Colonic mucosa (tissue), 4 donors: Measurements from ENCODE around the gene SCN7A. TPM values are rescaled to one million over a fixed set of nuclear protein-coding genes. Genes with fewer than 3 reads are reported as not detected.

Experiments
- DNase-seq: peaks from one replicate; pipeline ENCODE4 v3.0.0-alpha.2; 2020
- H3K27ac ChIP-seq: fragments of 200-600 bp; one replicate; pipeline ENCODE4 v1.8.0; 2021
- H3K27me3 ChIP-seq: fragments of 200-600 bp; one replicate; pipeline ENCODE4 v1.8.0; 2021
- H3K36me3 ChIP-seq: fragments of 200-600 bp; one replicate; pipeline ENCODE4 v1.8.0; 2021
- H3K4me1 ChIP-seq: fragments of 200-600 bp; one replicate; pipeline ENCODE4 v1.8.0; 2021; ENCODE audit warnings: mild to moderate bottlenecking
- H3K4me3 ChIP-seq: fragments of 200-600 bp; one replicate; pipeline ENCODE4 v1.8.0; 2021
- H3K9ac ChIP-seq, 2 donors: one replicate each; pipeline ENCODE4 v1.7.0; 2013; ENCODE audit warnings: control low read depth in 2 of 2, low read depth in 2 of 2, low read length in 2 of 2
- H3K9me3 ChIP-seq: fragments of 200-600 bp; one replicate; pipeline ENCODE4 v1.8.0; 2021
- intact Hi-C: fragments of 100-400 bp; cut with DNase I; formaldehyde crosslinking; loops from one replicate; pipeline ENCODE4 v1.14.1; 2022
- total RNA-seq, 2 donors: library from RNA; stranded (reverse); fragmentation: NEBNext Ultra II Directional in 1 of 2; extraction: Animal tissue kit (Norgen Biotek cat#: 25700) in 1 of 2; gene quantifications; one replicate each; pipeline ENCODE4 v1.2.1, GENCODE V29; 2021
- TF ChIP-seq, protein P1 (sequence below): fragments of 200-600 bp; IDR thresholded peaks from one replicate; pipeline ENCODE4 v1.8.0; 2022; ENCODE audit warnings: antibody characterized with exemption, mild to moderate bottlenecking
- donor health status: healthy.
- donor health status: DM: no; HTN: no; CAD: no.
- donor health status: DM: no; HTN: no; CAD: no.

The SCN7A gene
- total RNA-seq, 2 donors from 2014 or later, result 1.2 to 6.7 TPM

DNA sequence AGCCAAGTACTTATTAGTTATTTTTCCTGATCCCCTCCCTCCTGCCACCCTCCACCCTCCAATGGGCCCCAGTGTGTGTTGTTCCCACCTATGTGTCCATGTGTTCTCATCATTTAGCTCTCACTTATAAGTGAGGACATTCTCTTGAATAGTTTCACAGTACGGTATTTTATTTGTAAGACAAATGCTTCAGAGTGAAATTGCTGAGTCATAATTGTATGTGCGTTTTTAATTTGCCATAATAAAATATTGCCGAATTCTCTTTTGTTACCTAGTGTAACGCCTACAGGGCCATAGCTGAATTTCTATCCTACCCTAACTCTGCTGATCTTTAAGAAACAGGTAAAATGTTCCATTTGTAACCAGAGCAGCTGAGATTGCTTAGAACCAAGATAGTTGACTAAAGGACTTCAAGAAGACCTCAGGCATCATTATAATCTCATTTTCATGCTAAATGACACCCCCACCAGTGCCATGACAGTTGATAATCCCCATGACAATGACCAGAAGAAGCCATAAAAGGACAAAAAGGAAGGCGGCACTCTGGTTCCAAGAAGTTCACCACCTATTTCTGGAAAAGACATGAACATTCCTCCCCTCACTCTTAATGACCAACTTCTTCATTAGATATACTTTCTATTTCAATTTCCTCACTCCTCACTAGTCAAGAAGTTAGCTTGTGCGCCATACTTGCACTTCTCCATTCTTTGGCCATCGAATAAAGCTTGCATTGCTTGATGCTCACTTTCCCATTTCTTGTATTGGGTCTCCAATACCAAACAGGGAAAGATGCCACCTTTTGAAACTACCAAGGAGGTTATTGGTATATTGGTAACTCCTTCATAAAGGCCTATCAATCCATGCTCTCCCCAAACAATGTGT is 136.7 kb downstream of the SCN7A start:
- H3K36me3 ChIP-seq, result no peaks in the 10 kb centered on the region
- H3K4me3 ChIP-seq, result no peak overlapping the region
- no peaks in the 10 kb centered on the region for H3K27me3 ChIP-seq
- H3K27ac ChIP-seq, result no peak overlapping the region
- no peak for DNase-seq
- no peaks in the 10 kb centered on the region for H3K9me3 ChIP-seq
- H3K9ac ChIP-seq, result no peak overlapping the region
- intact Hi-C loops, result no loop called here
- TF ChIP-seq, protein P1, sequence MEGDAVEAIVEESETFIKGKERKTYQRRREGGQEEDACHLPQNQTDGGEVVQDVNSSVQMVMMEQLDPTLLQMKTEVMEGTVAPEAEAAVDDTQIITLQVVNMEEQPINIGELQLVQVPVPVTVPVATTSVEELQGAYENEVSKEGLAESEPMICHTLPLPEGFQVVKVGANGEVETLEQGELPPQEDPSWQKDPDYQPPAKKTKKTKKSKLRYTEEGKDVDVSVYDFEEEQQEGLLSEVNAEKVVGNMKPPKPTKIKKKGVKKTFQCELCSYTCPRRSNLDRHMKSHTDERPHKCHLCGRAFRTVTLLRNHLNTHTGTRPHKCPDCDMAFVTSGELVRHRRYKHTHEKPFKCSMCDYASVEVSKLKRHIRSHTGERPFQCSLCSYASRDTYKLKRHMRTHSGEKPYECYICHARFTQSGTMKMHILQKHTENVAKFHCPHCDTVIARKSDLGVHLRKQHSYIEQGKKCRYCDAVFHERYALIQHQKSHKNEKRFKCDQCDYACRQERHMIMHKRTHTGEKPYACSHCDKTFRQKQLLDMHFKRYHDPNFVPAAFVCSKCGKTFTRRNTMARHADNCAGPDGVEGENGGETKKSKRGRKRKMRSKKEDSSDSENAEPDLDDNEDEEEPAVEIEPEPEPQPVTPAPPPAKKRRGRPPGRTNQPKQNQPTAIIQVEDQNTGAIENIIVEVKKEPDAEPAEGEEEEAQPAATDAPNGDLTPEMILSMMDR, result no peak
- H3K4me1 ChIP-seq, result no peaks in the 10 kb centered on the region

Other genes starting within 250 kb of the SCN7A start
- 10 to 100 TPM in 1 of 2 donors, 1 to 10 TPM in 1; 6.4 to 12.0 TPM for gene SCN9A, start 118.3 kb downstream of the SCN7A start, total RNA-seq